AG04450 (cell line): Measurements from ENCODE around the gene SPAG8. TPM values are rescaled to one million over a fixed set of nuclear protein-coding genes. Genes with fewer than 3 reads are reported as not detected.

Experiments used
- CTCF ChIA-PET: fragments of 300-600, 350-600 bp; formaldehyde crosslinking; extraction: SDS; loops from one replicate; lab custom pipeline; 2022; ENCODE audit warnings: antibody characterized with exemption, inconsistent platforms; lab: Charles Lee
- POLR2A ChIA-PET: fragments of 350-600 bp; formaldehyde crosslinking; extraction: SDS; loops from one replicate; lab custom pipeline; 2021; ENCODE audit warnings: antibody characterized with exemption, inconsistent platforms; lab: Yijun Ruan, JAX
- DNase-seq: peaks from one replicate; pipeline ENCODE4 v3.0.0-alpha.2; 2011; ENCODE audit warnings: low read depth, low spot score
- H3K27ac ChIP-seq: one replicate; pipeline ENCODE4 v1.5.1; 2012; ENCODE audit warnings: low read depth, low read length, control low read depth
- H3K27me3 ChIP-seq: one replicate; pipeline ENCODE4 v1.6.0; 2012; ENCODE audit warnings: low read length; ENCODE audit not compliant: control insufficient read depth, insufficient read depth
- H3K4me3 ChIP-seq: 2 replicates; pipeline ENCODE4 v1.5.1; 2011; ENCODE audit warnings: mild to moderate bottlenecking, low read depth, low read length, control low read depth
- H3K9me3 ChIP-seq: 2 replicates; pipeline ENCODE4 v1.5.1; 2012; ENCODE audit warnings: low read length; ENCODE audit not compliant: control insufficient read depth, insufficient read depth
- CTCF ChIP-seq: IDR thresholded peaks from 2 replicates; pipeline ENCODE4 v1.5.1; 2011; ENCODE audit warnings: low read depth, low read length, control low read depth, inconsistent platforms
- polyA plus RNA-seq: library from polyadenylated mRNA; depleted of rRNA; stranded (reverse); fragments of >200 nt; gene quantifications from 2 replicates; pipeline ENCODE4 v1.2.3, GENCODE V29; 2011

Gene SPAG8
- polyA plus RNA-seq, 1 experiment: 0.58 TPM

GRCh38 chr9:35808433-35808832 is 3.6 kb downstream of the SPAG8 start:
- no peak for DNase-seq
- Histone ChIP-seq H3K9me3 (no peaks in the 10 kb centered on the region), H3K4me3 (no peak overlapping the region), H3K27me3 (no peaks in the 10 kb centered on the region), H3K27ac (no peak overlapping the region)
- TF ChIP-seq CTCF: no peak
- ChIA-PET POLR2A (no interaction called here), CTCF (no interaction called here)

- POLR2A ChIA-PET: no interaction called here
These were observed 6.0 kb downstream of the SPAG8 start for GRCh38 chr9:35806101-35806500.

GRCh38 chr9:35801328-35802128 is 10.5 kb downstream of the SPAG8 start:
- Histone ChIP-seq H3K27me3 (no peaks in the 10 kb centered on the region), H3K9me3 (no peaks in the 10 kb centered on the region), H3K4me3 (no peak overlapping the region), H3K27ac (no peak overlapping the region)
- POLR2A ChIA-PET: no interaction called here
- no peak for TF ChIP-seq CTCF
- CTCF ChIA-PET: no interaction called here
- DNase-seq: no peak

More at GRCh38 chr9:35806101-35806500, 6.0 kb downstream of the SPAG8 start:
- CTCF ChIA-PET: interaction anchor here (2.0 kb wide), 1 partner anchor 16 kb away, joined by 7 read pairs; no protein-coding TSS in a partner anchor
- Histone ChIP-seq H3K4me3 (no peak overlapping the region), H3K27ac (no peak overlapping the region), H3K27me3 (no peaks in the 10 kb centered on the region), H3K9me3 (no peaks in the 10 kb centered on the region)
- TF ChIP-seq CTCF: no peak
- DNase-seq: no peak

- no peak overlapping the region for H3K27ac ChIP-seq
- POLR2A ChIA-PET: no interaction called here
- H3K9me3 ChIP-seq: no peaks in the 10 kb centered on the region
- no peak overlapping the region for H3K4me3 ChIP-seq
- no peaks in the 10 kb centered on the region for H3K27me3 ChIP-seq
- no peak for TF ChIP-seq CTCF
- no peak for DNase-seq
- CTCF ChIA-PET: no interaction called here
These were observed 11.5 kb downstream of the SPAG8 start for GRCh38 chr9:35800530-35800929.

- Histone ChIP-seq H3K27me3 (no peaks in the 10 kb centered on the region), H3K27ac (peak overlapping the region; percentile 21), H3K9me3 (no peaks in the 10 kb centered on the region), H3K4me3 (no peak overlapping the region)
- ChIA-PET CTCF (interaction anchor here (1.3 kb wide), 1 partner anchor 8 kb away, joined by 7 read pairs; no protein-coding TSS in a partner anchor), POLR2A (no interaction called here)
- no peak for DNase-seq
- TF ChIP-seq CTCF: no peak
These were observed 13.2 kb downstream of the SPAG8 start for GRCh38 chr9:35798658-35799374.
